Stimulated activated CD4-positive, alpha-beta T cell treated with anti-CD3 and anti-CD28 coated beads, Interleukin-4, amount 100 ng/mL, for 4 hours (primary cell): Measurements from ENCODE around the gene SRSF2.
A peak's percentile ranks its signal among the peaks of the same experiment; 100 is the strongest.
"Not testable (repeated sequence)": the region's sequence is repeated elsewhere in the genome, so short reads cannot be mapped to it uniquely, and the experiment has no call there.

Experiments used
- DNase-seq, 2 experiments: peaks; one replicate each; pipeline ENCODE4 v3.0.0-alpha.2; 2020

The SRSF2 gene

DNA sequence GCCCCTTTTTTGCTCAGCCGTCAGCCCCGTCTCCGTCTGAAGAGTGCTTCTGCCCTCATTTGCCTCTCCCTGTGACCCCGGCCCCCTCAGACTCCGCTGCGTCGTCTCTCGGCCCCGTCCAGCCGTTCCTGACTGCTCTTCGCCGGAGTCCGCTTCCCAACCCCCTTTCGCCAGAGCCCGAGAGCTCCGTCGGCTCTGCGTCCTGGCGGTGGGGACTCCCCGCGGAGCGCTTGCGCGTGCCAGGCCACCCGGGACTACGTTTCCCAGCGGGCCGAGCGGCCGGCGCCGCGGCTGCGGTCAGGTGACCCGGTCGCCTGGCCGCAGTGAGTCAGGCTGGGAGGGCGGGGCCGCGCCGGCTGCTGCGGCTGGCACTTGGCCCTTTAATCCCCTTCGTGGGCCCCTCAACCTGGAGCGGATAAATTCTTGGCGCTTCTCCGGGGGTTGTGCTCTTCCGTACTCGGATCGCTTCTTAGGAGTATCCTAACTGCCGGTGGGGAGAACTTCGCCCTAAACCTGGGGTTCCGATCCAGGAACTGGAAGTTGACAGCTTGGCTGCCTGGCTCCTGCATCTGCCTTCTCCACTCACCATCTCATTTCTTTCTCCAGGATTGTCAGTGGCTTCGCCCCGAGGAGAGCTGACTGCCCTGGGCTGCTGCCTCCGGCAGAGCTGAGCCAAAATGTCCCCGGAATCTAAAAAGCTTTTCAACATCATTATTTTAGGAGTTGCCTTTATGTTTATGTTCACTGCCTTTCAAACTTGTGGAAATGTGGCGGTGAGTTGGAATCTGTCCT lies 741 bp upstream of the SRSF2 start, which contains the start of gene MFSD11:
Gene MFSD11 (plus strand): TSS at position 444 of the 792 bp plus-strand sequence. CDS start 234 bp downstream, at position 678.
- peak; percentile 91 for DNase-seq

DNA sequence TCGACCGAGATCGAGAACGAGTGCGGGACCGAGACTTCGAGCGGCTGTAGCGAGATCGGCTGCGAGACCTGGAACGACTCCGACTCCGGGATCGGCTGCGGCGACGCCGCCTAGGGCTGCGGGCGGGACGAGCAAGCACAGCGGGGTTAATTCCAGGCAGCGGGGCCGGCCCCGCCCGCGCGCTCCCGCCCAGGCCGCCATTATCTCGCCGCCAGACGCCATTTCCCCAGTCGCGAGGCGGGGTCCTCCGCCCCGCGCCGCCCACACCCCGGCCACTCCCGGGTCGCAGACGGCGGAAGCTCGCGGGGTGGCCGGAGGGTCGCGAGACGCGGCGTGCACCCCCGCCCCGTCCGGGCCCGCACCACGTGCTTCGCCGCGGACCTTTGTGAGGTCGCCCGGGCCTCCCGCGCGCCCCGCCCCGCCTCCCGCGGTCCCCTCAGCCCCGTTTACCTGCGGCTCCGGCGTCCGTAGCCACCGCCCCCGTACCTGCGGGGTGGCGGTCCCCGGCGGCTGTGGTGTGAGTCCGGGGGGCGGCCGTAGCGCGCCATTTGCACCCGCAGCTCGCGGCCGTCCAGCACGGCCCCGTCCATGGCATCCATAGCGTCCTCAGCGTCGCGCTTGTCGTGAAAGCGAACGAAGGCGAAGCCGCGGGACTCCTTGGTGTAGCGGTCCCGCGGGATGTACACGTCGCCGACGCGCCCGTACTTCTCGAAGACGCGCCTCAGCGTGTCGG lies 616 bp downstream of the SRSF2 start:
- peak; percentile 67 to 69 for DNase-seq

DNA sequence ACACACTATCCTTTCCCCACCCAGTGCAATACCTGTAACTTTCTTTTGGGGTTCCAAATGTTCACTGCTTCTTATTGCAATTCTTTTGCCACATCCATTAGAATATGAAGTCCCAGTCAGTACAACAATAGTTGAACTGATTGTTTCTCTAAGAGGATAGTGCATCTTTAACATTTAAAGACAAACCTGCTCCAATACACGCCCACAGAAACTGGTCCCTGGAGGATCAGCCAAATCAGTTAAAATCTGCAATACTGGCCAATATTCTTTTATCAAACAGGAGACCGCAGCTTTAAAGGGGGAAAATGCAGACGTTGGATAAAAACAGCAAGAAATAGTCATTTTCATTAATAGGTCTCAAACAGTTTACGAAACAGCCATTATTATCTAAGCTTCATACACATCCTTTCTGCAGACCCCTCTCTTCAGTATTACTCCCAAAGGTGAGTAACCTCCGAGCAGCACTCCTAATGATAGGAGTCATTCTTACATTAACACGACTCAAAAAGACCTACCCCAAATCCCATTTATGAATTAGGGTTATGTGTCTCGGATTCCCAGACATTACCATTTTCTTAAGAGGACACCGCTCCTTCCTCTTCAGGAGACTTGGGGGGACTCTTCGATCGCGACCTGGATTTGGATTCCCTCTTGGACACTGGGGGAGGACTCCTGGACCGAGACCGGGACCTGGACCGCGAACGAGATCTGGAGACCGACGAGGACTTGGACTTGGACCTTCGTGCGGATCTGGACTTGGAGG lies 1.4 kb downstream of the SRSF2 start:
- DNase-seq: no peak

GRCh38 chr17:76735006-76735405 lies 2.1 kb downstream of the SRSF2 start:
- no peak for DNase-seq

DNA sequence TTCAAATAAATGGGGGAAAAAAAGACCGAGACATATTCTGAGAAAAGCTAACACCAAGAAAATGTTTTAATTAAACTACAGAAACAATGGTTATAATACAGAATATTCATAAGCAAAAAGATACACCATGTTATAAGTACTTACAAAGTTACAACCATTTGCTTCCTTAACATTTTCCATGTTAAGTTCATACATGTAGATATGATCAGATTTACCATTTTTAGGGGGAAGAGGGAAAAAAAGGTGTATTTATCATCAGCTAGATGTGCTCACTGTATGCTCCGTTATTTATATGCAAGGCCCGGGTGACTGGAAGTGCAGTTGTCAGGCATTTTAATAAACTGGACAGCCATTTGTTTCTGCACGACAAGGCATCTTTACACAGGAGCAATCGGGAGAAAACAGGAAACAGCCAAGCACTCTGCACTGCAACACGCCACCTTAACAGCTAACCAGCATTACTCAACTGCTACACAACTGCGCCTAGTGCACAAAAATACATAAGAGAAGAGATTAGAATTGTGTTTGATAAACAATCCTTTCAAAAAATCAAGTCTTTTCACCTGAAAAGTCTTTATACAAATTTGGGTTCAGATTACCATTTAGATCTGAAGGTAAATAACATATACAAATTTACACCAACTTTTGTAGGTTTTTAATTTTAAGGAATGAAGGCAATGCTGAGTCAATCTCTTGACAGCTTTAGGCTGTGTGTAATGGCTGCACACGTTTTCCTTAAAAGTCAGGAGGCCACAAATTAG lies 2.9 kb downstream of the SRSF2 start:
- DNase-seq: no peak

DNA sequence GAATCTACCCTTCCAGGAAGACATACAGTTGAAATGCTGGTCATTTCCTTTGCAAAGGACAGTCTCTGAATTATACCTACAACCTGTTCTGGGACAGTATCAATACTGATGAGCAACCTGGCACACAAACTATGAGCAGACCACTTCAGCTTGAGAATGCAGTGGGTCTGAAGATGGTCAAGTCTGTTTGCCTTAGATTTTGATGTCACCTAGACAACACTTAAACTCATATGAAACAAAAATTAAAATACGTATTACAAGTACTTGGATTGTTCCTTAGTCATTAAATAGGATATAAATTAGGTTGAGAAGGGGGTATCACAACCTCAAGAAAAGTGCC lies 3.5 kb downstream of the SRSF2 start:
- no peak for DNase-seq

- DNase-seq: no peak
Measured at GRCh38 chr17:76732734-76733617, 4.2 kb downstream of the SRSF2 start.

- not testable (repeated sequence) for DNase-seq
Measured at GRCh38 chr17:76731800-76732733, 5.1 kb downstream of the SRSF2 start.

DNA sequence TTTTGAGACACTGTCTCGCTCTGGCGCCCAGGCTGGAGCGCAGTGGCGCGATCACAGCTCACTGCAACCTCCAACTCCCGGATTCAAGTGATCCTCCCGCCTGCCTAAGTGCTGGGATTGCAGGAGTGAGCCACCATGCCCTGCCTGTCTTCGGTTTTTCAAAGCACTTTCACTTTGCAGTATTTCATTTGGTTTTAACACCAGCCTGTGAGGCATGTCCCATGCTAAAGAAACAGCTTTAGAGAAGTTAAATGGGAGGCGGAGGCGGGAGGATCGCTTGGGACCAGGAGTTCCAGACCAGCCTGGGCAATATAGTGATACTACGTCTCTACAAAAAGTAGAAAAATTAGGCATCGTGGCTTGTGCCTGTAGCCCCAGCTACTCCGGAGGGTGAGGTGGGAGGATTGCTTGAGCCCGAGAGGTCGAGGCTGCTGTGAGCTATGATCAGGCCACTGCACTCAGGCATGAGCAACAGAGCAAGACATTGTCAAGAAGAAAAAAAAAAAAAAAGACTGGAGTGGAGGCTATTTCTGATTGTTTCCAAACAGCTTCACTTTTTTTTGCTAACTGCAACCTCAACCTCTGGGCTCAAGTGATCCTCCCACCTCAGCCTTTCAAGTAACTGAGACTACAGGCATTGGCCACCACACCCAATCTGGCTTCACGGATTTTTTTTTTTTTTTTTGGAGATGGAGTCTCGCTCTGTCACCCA lies 9.2 kb downstream of the SRSF2 start:
- DNase-seq: no peak

DNA sequence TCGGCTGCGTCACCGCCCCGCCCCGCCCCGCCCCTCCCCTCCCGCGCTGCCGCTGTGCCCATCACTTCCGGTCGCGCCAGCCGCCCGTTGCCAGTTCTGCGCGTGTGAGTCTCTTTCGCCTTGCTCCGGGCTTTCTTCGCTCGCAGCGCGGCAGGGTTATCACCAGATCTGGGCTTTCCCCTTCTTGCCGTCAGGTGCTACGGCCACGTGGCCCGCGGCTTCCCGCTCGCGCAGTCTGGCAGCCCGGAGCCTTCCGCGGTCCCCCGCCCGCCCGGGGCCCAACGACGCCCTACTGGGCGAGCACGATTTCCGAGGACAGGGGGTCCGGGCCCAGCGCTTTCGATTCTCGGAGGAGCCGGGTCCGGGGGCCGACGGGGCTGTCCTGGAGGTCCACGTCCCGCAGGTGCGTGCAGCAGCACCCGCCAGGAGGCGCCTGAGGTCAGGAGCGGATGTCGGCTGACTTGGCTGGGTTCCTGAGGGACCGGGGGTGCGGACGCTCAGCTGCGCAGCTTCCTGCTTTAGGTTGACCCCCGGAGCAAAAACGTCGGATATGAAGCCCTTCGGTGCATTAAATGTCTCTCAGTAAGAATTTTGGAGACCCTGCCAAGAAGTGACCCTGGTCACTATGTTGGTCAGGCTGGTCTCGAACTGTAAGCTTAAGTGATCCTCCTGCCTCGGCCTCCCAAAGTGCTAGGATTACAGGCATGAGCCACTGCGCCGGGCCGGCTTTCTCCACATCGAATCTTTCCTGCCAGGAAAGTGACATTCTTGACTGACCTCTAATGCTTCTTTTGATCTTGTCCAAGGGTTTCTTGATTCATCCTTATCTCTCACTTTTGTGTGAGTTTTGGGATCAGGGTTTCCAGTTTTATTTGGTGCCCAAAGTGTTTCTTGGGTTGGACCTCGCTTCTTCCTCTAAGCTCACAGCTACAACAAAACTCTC lies 10.1 kb downstream of the SRSF2 start, which contains the start of gene METTL23:
Gene METTL23 (plus strand): TSS at position 64 of the 943 bp plus-strand sequence. CDS start 2,872 bp downstream, outside the sequence.
- peak; percentile 69 to 73 for DNase-seq

GRCh38 chr17:76726231-76726775 lies 10.8 kb downstream of the SRSF2 start, which contains the start of gene JMJD6:
JMJD6 (minus strand) TSS chr17:76726606; CDS start chr17:76726475, 131 bp downstream.
- peak; percentile 90 to 95 for DNase-seq

- DNase-seq: peak; percentile 68
Measured at GRCh38 chr17:76725580-76726230, 11.4 kb downstream of the SRSF2 start.

DNA sequence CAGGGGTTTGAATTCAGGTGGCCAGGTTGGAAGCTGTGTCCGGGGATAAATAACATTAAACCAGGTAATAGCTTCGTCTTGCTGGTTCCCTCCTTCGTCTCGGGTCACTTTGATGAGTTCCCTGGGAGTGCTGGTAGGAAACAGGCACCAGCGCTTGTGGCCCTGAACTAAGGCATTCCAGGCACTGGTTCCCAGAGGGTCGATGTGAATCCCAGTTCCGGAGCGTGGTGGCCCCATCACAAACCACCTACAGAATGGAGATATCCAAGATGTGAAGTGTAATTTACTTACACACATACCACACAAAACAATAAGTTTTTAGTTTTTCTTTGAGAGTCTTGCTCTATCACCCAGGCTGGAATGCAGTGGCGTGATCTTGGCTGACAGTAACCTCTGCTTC lies 13.3 kb downstream of the SRSF2 start:
- no peak for DNase-seq

- DNase-seq: not testable (repeated sequence)
Measured at GRCh38 chr17:76722977-76723376, 14.2 kb downstream of the SRSF2 start.

DNA sequence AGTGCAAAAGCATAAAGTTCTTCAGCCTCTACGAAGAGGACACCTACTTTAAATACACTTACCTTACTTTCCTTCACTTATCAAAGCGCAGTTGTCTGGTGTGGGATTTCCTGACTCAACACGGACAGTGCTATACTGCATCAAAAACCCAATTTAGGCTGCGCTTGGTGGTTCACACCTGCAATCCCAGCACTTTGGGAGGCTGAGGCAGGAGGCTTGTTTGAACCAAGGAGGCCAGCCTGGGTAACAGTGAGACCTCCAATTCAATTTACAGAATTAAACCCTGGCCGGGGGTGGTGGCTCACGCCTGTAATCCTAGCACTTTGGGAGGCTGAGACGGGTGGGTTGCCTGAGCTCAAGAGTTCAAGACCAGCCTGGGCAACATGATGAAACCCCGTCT lies 14.9 kb downstream of the SRSF2 start:
- no peak for DNase-seq

- no peak for DNase-seq
Measured at GRCh38 chr17:76721463-76721862, 15.7 kb downstream of the SRSF2 start.

DNA sequence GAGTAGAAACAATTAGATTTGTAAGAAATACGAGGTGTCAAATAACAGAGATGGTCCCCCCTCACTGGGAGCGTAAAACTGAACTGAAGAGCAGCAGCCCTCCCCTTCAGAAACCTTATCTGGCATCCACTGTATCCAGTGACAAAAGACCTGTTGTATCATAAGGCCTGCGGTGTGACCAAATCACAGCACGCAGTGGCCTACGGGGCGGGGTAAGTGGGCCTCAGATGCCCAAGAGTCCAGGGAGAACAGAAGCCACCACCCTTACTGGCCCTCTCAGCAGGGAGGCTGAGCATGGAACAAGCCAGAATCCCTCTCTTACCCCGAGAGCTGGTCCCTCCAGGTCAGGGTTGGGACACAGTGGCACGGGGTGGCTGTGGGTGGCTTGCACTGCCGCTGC lies 16.2 kb downstream of the SRSF2 start:
- no peak for DNase-seq
